Epithelial cell of proximal tubule (primary cell): ENCODE data around the gene TBC1D21. TPM values are rescaled to one million over a fixed set of nuclear protein-coding genes. Genes with fewer than 3 reads are reported as not detected.

ENCODE experiments used
- DNase-seq: peaks from one replicate; pipeline ENCODE4 v3.0.0-alpha.2; 2011; ENCODE audit warnings: low read depth
- H3K4me3 ChIP-seq: 2 replicates; pipeline ENCODE4 v1.5.1; 2011; ENCODE audit warnings: low read depth, mild to moderate bottlenecking, low read length
- total RNA-seq: library from RNA; depleted of rRNA; stranded (reverse); fragments of >200 nt; gene quantifications from 2 replicates; pipeline ENCODE4 v1.2.3, GENCODE V29; 2015
- TF ChIP-seq, protein P1 (sequence below): conservative IDR thresholded peaks from 2 replicates; pipeline ENCODE4 v1.5.1; 2012; ENCODE audit warnings: low read depth, mild to moderate bottlenecking, low read length

Gene TBC1D21
- total RNA-seq, 1 donor from 2014 or later, result not detected

DNA sequence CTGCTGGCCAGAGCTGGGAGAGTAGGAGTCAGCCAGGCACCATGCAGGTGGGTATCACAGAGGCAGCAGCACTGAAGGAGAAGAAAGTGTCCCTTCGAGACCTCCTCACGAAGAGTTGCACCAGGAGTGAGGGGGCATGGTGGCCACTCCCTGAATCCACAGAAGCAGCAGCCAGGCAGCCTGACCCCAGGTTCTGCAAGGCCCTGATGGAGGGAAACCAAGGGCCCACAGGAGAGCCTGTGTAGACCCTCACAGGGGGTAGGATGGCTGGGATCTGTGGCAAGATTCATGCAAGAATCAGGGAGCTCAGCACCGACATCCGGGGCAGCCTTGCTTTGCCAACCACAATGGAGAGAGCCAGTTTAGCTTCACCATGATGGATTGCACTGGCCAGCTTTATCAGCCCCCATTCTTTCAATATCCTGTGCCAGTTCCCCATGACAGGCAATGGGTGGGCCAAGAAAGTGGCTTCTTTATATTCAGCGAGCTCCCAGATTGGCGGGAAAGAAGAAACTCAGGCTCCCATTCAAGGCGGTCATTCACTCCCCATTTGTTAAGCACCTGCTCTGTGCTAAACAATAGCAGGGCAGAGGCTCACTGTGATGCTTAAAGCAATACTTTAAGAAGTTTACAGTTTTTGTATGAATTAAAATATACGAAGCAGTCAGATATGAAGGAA lies 33.5 kb upstream of the TBC1D21 start:
- H3K4me3 ChIP-seq, result no peak overlapping the region
- DNase-seq, result no peak
- TF ChIP-seq, protein P1, sequence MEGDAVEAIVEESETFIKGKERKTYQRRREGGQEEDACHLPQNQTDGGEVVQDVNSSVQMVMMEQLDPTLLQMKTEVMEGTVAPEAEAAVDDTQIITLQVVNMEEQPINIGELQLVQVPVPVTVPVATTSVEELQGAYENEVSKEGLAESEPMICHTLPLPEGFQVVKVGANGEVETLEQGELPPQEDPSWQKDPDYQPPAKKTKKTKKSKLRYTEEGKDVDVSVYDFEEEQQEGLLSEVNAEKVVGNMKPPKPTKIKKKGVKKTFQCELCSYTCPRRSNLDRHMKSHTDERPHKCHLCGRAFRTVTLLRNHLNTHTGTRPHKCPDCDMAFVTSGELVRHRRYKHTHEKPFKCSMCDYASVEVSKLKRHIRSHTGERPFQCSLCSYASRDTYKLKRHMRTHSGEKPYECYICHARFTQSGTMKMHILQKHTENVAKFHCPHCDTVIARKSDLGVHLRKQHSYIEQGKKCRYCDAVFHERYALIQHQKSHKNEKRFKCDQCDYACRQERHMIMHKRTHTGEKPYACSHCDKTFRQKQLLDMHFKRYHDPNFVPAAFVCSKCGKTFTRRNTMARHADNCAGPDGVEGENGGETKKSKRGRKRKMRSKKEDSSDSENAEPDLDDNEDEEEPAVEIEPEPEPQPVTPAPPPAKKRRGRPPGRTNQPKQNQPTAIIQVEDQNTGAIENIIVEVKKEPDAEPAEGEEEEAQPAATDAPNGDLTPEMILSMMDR, result no peak

DNA sequence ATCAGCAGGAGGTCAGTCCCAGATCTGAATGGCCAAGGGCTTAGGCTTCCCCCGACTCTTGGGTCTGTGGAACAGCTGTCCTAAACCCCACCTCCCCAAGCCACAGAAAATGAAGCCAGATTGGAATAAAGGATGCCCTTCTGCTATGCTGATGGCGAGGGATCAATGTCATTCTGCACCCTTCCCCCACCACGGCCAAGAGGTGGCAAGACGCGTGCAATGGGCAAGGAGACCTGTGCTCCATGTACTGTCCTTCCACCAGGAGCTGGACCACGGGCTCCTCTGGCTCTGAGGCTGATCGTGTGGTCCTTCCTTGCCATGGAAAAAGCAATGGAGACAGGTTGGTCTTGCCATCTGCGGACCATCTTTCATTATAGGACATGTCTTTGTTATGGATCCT lies 32.6 kb upstream of the TBC1D21 start:
- no peak for DNase-seq
- H3K4me3 ChIP-seq, result no peak overlapping the region
- TF ChIP-seq, protein P1, result no peak

DNA sequence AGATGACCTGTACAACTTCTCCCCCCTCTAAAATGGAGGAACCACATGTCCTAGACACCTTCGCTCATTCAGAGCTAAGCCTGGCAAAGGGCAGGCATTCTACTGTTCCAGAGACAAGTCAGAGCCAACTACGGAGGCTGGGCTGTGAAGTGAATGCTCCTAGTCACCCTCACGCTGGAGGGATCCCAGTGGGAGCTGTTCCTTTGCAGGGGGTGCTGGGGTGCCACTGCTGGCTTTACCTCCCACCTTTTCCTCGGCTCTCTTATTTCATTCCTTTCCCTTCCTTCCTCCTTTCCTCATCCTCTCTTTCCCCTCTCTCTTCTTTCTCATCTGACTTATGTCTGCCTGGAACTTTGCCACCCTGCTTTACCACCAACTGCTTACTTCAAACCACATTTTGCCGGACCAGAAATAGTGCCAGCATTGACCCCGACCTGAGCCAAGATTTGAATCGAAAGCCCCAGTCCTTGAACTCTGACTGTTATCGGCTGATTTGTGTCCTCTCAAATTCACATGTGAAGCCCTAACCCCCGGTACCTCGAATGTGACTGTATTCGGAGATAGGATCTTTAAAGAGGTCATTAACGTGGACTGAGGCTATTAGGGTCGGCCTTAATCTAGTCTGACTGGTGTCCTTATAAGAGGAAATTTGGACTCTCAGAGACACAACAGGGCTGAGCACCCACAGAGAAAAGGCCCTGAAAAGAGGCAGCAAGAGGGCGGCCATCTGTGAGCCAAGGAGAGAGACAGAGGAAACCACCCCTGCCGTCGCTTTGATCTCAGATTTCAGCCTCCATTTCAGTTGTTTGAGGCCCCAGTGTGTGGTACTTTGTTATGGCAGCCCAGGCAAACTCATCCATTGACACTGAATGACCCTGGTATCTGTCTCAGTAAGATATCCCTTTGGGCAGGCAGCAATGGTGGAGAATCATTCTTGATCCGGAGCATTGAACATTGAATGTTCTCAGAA lies 31.3 kb upstream of the TBC1D21 start:
- H3K4me3 ChIP-seq, result no peak overlapping the region
- TF ChIP-seq, protein P1, result no peak
- DNase-seq, result no peak

DNA sequence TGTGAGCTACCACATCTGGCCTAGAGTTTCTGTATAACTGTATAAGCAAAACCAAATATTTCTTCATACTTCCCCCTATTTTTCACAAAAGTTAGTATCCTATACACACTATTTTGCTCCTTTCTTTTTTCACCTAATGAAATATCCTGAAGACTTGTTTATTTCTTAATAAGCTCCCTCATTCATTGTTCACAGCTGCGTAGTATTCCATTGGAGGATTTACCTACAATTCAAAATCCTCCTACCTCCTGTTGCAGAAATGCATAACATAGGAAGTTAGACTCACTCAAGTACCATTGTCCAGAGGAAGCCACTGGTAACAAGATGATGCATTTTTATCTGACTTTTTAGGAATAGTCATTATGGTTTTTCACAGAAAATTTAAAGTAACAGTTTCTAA lies 29.6 kb upstream of the TBC1D21 start:
- H3K4me3 ChIP-seq, result no peak overlapping the region
- no peak for DNase-seq
- TF ChIP-seq, protein P1, result no peak

DNA sequence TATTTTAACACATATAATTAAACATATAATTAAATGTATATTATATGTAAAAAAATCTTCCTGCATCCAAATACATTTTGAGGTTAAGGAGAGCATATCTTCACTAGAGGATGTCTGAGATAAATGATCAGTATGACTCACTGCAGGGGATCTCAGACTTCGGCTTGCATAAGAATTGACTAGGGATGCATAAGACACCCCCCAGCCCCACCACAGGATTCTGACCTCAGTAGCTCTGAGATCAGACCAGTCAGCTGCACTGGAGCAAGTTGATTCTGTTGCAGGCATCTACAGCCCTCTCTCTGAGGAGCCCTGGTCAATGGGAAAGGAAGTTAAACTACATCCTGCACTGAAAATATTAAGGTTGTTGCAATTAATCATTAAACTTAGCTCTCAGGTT lies 29.0 kb upstream of the TBC1D21 start:
- peak; percentile 19 for DNase-seq
- no peak overlapping the region for H3K4me3 ChIP-seq
- TF ChIP-seq, protein P1, result no peak

DNA sequence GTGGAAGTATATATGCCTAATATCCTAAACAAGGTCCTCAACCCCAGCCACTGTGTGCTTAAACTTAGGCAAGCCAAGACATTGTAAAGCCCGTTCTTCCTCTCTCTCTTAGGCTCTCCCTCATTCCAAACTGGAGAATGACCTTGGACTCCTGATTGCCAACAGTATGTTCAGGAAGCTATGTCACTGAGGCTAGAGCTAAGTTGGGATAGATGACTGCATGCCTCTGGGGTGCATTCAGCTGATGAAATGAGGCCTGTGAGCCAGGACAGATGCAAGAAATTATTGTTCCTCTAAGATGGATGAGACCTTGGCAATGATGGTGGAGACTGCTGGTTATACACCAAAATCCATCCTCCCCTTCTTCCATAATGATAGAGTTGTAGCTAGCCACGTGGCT lies 27.9 kb upstream of the TBC1D21 start:
- DNase-seq, result no peak
- TF ChIP-seq, protein P1, result no peak
- no peak overlapping the region for H3K4me3 ChIP-seq
